ENCODE measurements around the gene TNF.

Gene TNF

DNA sequence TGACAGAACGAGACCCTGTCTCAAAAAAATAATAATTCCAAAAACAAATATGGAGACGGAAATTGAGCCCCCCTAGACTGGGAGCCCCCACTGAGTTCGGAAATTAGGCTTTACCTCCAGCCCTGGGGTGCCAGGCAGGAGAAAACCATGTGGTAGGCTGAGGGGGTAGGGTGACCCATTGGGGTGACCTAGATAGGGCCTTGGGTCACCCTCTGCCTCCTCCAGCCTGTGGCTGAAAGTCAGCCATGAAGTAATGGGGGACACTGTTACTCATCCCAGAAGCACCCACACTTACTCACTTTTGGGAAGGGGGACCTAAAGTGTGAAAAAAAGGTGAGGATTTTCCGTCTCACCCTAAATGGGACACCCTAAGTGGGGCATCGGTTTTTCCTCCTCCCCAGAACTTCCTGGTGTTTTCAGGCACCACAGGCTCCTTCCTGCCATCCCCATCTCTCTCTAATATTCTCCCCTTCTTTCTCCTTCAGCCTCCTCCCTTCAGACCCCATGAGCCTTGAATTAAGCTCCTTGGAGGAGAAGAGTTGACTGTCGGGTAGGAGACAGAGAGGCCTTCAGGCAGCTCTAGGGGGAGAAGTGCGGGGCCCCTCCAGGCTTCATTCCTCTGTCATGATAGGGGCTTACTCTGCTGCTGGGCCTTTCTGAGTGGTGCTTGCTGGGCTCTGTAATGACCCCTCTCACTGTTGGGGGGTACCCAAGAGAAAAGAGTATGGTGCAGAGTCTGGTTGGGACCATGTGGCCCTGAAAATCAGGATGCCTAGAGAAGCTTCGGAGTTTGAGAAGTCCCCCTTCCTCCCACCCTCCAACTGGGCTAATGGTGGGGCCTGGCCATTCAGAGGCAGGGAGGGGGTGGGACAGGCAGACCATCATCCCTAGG, 4.4 kb downstream of the TNF start:
- no peak overlapping the region for H3K27ac ChIP-seq
- TF ChIP-seq, protein P1, sequence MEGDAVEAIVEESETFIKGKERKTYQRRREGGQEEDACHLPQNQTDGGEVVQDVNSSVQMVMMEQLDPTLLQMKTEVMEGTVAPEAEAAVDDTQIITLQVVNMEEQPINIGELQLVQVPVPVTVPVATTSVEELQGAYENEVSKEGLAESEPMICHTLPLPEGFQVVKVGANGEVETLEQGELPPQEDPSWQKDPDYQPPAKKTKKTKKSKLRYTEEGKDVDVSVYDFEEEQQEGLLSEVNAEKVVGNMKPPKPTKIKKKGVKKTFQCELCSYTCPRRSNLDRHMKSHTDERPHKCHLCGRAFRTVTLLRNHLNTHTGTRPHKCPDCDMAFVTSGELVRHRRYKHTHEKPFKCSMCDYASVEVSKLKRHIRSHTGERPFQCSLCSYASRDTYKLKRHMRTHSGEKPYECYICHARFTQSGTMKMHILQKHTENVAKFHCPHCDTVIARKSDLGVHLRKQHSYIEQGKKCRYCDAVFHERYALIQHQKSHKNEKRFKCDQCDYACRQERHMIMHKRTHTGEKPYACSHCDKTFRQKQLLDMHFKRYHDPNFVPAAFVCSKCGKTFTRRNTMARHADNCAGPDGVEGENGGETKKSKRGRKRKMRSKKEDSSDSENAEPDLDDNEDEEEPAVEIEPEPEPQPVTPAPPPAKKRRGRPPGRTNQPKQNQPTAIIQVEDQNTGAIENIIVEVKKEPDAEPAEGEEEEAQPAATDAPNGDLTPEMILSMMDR (IDR thresholded peaks at IDR 0.05): no peak
- TF ChIP-seq ZFX (IDR thresholded peaks at IDR 0.05; ENCODE audit: borderline replicate concordance): no peak

DNA sequence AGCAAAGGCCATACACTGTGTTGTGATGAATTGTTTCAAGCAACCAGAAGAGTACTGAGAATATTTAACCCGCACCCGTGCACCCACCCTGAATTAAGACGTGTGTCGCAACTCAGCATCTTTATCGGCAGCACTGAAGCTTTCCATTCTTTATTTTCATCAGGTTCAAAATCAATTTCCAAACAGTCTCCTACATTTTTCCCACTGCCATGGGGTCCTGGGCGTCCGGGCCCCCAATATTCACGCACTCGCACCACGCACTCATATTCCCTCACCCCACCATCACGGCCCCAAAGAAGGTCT, 5.0 kb downstream of the TNF start:
- no peak overlapping the region for H3K27ac ChIP-seq
- TF ChIP-seq ZFX (IDR thresholded peaks at IDR 0.05; ENCODE audit: borderline replicate concordance): no peak
- TF ChIP-seq, protein P1 (IDR thresholded peaks at IDR 0.05): no peak

DNA sequence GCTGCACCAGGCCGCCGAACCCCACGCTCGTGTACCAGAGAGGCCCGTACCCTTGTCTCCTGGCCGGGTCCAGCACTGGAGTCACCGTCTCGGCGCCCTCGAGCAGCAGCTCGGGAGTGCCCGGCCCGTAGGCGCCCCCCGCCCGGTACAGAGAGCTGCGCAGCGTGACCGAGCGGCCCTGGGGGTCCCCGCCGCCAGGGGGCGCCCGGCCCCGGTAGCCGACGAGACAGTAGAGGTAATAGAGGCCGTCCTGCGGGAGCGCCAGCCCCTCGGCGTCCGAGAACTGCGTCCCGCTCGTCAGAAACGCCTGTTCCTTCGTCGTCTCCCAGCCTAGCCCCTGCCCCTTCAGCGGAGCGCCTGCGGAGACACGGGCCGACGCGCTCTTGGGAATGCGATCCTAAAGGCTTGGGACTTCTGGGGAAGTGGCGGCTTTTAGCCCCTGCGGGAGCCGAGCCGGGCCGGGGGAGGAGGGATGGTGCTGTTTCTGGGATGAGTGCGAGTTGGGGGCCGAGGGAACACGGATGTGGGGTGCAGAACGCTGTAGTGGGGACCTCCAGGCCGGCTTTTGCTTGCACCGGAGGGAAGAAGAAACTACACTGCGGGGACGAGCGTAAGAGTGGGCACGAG, 5.6 kb downstream of the TNF start:
- TF ChIP-seq ZFX (IDR thresholded peaks at IDR 0.05; ENCODE audit: borderline replicate concordance): no peak
- TF ChIP-seq, protein P1 (IDR thresholded peaks at IDR 0.05): peak; percentile 99
- no peak overlapping the region for H3K27ac ChIP-seq

DNA sequence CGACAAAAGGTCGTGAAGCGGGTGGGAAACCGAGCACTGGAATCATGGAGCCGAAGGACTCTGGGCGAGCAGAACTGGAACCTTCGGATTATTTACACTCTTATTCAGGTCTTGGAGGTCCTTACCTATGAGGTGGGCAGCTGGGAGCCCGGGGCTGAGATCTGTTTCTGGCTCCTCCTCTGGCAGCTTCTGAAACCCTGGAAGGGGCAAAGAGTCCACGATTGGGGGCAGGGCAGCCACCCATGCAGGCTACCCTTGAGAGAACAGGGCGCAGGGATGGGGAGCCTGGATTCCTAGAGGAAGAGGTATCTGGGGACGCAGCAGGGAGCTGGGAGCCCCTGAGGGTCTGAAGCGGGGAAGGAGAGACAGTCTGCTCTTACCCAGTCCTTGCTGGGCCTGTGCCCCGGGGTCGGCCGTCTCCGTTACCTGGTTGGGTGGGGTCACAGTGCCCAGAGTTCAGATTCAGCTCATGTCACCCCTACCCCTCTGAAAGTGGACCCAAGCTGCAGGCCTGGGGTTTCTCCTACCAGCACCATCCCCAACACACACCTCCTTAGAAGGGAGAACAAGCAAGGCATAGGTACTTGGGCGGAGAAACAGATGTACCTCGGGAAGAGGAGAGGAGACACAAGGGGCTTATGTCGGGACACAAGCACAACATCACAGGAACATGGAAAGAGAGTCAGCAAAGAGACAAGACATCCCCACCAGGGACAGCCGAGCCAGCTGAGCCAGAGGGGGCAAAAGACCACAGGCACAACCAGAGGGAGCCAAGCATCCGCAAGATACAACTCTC, 6.3 kb downstream of the TNF start:
- TF ChIP-seq, protein P1 (IDR thresholded peaks at IDR 0.05): no peak
- TF ChIP-seq ZFX (IDR thresholded peaks at IDR 0.05; ENCODE audit: borderline replicate concordance): no peak
- H3K27ac ChIP-seq: no peak overlapping the region

DNA sequence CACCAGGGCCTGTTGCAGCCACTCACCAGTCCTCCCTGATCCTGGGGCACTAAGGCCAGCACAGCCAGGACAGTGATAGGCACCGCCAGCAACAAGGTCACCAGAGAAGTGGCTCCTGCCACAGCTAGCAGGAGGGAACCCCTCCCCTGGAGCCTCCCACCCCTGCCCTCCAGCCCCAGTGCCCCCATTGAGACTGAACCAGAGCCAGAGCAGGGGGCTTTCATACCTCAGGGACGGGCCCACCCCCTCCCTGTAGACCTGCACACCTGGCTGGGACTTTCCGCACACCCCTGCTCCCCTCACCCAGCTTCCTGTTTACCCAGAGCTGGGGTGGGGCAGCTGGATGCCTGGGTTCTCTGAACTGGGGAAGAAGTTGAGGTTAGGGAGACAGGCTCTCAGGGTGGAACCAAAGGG, 6.9 kb downstream of the TNF start, which contains the start of gene LTB:
TSS of gene LTB (minus strand) at position 195 of the 414 bp plus-strand sequence. CDS start at position 188, 7 bp downstream.
- no peak for TF ChIP-seq ZFX (IDR thresholded peaks at IDR 0.05; ENCODE audit: borderline replicate concordance)
- TF ChIP-seq, protein P1 (IDR thresholded peaks at IDR 0.05): no peak
- no peak within 1 kb of the TSS for H3K27ac ChIP-seq

DNA sequence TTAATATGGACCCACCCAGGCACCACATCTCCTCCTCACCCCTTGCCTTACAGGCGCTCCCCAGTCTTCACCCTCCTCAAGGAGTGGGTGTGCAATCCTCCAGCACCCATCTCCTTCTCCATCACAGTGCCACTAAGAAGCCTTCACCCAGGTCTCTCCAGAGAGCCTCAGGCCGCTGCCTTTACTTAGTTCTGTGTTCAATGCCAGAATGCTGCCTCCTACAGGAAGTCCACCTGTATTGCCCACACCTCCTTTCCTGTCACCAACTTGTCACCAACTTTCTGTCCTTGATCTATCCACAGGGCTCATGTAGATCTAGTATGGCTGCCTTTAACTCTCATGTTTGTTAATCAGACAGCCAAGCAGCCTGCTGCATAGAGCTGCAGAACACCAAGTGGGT, 10.1 kb downstream of the TNF start:
- TF ChIP-seq, protein P1 (IDR thresholded peaks at IDR 0.05): peak; percentile 73
- TF ChIP-seq ZFX (IDR thresholded peaks at IDR 0.05; ENCODE audit: borderline replicate concordance): no peak
- no peak overlapping the region for H3K27ac ChIP-seq
